Activated T-helper 1 cell treated with Interleukin-2 at 50 U/mL for 16 hours (primary cell): ENCODE data around the gene UBA3.

Source experiments
- DNase-seq: peaks from one replicate; pipeline ENCODE4 v3.0.0-alpha.2; 2020; ENCODE audit warnings: low read depth

UBA3 gene

GRCh38 chr3:69065318-69065964 is 14.7 kb downstream of the UBA3 start:
- no peak for DNase-seq

- DNase-seq, result no peak
Observed at GRCh38 chr3:69063636-69064035, 16.5 kb downstream of the UBA3 start.

GRCh38 chr3:69059688-69060087 is 20.5 kb downstream of the UBA3 start:
- no peak for DNase-seq

- no peak for DNase-seq
Observed at GRCh38 chr3:69058947-69059224, 21.3 kb downstream of the UBA3 start.

- no peak for DNase-seq
Observed at GRCh38 chr3:69058180-69058946, 21.8 kb downstream of the UBA3 start.

- no peak for DNase-seq
Observed at GRCh38 chr3:69052472-69052898, 27.7 kb downstream of the UBA3 start.

DNA sequence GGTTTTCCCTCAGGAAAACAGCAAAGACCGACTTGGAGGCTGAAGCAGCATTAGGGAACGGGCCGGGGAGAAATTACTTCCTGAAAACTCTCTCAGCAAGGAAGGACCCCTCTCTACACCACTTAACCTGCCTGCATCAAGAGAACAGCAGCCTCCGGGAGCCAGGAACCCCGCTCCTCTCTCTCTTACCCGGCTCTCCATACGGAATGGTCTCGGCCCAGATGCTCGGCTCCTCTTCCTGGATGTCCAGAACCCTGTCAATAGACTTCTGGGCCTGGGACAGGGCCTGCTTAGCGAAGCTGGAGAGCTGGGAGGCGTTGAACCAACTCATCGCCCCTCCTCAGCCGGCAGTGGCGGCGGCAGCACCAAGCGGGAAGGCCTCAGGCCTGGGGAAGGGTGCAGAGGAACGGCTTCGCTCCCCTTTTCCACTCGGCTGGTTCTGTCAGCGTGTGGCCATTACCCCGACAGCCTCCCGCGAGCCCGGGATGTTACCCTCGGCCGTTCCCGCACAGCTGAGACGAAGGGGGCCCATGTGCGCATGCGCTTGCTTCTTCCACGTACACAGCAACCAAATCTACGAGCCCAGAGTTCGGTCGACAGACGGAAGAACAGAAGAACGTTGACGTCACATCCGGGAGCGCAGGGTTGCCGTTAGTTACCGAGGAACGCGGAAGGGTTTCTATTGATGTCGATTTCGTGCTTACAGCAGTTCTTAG is 28.3 kb downstream of the UBA3 start, which contains the start of gene TMF1:
Gene TMF1, minus strand, starts transcription at position 578 of the 716 bp plus-strand sequence. Its CDS starts 247 bp downstream, at position 331.
- peak; percentile 93 for DNase-seq

DNA sequence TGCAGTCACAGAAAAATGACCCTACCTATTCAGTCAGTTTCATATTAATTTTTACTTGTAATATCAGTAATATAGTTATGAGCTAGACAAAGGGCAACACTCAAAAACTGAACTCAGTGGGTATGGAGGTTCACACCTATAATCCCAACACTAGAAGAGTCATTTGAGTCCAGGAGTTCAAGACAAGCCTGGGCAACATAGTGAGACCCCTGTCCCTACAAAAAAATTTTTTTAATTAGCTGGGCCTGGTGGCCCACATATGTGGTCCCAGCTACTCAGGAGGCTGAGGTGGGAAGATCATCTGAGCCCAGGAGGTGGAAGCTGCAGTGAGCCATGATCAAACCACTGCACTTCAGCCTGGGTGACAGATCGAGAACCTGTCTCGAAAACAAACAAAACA is 31.2 kb downstream of the UBA3 start:
- DNase-seq, result no peak

GRCh38 chr3:69044608-69045007 is 35.6 kb downstream of the UBA3 start:
- DNase-seq, result no peak

GRCh38 chr3:69033470-69033869 is 46.7 kb downstream of the UBA3 start:
- DNase-seq, result no peak

- DNase-seq, result no peak
Observed at GRCh38 chr3:69032737-69033136, 47.4 kb downstream of the UBA3 start.

- no peak for DNase-seq
Observed at GRCh38 chr3:69032142-69032541, 48.0 kb downstream of the UBA3 start.

DNA sequence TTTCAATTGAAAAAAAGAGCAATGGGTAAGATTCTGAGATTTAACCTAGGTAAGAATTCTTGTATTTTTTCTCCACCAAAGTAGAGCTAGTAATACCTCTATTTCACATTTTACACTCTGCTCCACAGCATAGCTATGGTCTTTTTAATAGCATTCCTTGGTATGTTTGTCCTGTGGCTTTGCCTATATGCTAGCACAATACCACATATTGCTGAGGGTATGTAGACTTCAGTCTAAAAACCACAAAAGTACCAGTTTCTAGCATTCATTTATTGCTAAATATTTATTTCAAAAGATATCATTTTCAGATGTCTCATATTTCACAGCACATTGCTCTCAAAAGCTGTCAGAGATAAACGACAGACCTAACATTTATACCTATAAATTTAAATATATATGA is 48.5 kb downstream of the UBA3 start:
- DNase-seq, result no peak

DNA sequence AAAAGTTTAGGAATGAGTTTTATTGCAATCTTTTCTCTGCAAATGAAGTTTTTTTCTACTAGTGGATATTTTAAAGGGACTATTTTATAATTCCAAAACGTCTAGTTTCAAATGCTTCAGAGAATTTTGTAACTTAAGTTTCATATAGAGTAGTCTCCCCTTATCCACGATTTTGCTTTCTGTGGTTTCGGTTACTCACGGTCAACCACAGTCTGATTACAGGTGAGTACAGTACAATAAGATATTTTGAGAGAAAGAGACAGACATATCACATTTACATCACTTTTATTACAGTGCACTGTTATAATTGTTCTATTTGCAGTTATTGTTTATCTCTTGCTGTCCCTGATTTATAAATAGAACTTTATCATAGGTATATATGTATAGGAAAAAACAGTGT is 59.3 kb downstream of the UBA3 start:
- no peak for DNase-seq

- no peak for DNase-seq
Observed at GRCh38 chr3:69020424-69020823, 59.7 kb downstream of the UBA3 start.

DNA sequence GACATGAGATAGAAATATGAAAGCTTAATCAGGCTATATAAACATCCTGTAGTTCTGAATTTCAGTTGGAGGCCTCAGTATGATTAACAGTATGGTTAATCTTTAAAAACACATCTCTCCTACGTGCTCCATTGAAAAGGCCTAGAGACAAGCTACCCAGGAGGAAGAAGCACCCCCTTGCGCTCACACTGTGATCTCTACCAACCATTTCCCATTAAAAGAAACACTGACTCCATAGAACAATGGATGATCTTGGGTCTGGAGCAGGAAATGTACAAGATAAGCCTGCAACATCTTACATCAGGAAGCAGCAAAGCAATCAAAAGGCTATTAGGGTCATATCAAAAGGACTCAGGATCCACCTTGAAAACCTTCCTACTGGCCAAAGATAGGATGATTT is 63.3 kb downstream of the UBA3 start:
- no peak for DNase-seq

DNA sequence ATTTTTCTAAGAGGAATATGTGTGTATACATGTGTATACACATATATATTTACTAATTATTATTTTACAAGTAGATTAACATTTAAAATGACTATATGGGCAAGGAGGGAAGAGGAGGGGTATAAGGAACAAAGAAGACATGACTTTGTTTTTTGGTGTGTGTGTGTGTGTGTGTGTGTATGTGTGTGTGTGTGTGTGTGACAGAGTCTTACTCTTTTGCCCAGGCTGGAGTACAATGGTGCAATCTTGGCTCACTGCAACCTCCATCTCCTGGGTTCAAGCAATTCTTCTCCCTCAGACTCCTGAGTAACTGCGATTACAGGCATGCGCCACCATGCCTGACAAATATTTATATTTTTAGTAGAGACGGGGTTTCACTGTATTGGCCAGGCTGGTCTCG is 64.1 kb downstream of the UBA3 start:
- no peak for DNase-seq

- DNase-seq, result no peak
Observed at GRCh38 chr3:69014022-69014580, 66.1 kb downstream of the UBA3 start.

GRCh38 chr3:69013253-69014021 is 66.7 kb downstream of the UBA3 start, which contains the start of gene EOGT:
TSS of gene EOGT (minus strand) at chr3:69013684. CDS start at chr3:69009846, 3,838 bp downstream.
- DNase-seq, result peak; percentile 70

- no peak for DNase-seq
Observed at GRCh38 chr3:69012800-69013252, 67.3 kb downstream of the UBA3 start.

DNA sequence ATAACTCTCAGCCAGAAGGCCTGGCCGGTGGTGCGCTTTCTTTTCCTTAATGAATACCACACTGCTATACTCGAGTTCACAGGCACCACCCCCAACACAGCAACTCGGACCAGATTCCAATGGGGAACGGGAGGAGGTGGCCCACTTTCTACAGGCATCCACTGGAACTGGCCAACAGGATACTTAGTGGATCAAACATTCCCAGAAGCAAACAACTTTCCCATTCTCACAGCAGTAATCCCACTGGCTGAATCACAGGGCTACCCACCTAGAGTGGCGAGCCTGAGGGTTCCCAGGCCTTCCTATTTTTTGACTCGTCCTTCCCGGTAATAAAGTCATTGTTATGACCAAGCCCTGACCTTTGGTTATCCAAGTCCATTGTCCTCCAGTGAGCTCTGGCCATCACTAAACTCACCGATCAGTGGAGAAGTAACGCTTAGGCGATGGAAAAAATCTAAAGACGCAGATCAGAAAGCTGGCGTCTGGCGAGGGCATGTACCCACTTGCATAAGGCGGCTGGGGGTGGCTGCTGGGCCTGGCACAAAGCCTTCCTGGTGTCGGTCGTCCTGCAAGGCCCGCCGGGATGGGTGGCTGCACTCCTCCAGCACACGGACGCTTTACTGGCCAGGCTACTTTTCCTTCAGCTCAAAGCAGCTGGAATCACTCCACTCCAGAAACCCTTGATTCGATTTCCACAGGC is 67.9 kb downstream of the UBA3 start:
- DNase-seq, result no peak
